Osteoblast (primary cell): ENCODE results near the gene CEP63. TPM values are rescaled to one million over a fixed set of nuclear protein-coding genes. Genes with fewer than 3 reads are reported as not detected.
A peak's percentile ranks its signal among the peaks of the same experiment; 100 is the strongest.

Experiments used
- DNase-seq: peaks from one replicate; pipeline ENCODE4 v3.0.0; 2011; ENCODE audit warnings: low spot score, mixed read lengths; ENCODE audit not compliant: insufficient read length; ENCODE audit errors: missing footprints
- H2AFZ ChIP-seq: 2 replicates; pipeline ENCODE4 v1.6.0; 2011; ENCODE audit warnings: mild to moderate bottlenecking, low read length
- H3K27ac ChIP-seq: 2 replicates; pipeline ENCODE4 v1.5.1; 2011; ENCODE audit warnings: mild to moderate bottlenecking, low read depth, low read length, moderate library complexity
- H3K27me3 ChIP-seq: 2 replicates; pipeline ENCODE4 v1.6.0; 2012; ENCODE audit warnings: mild to moderate bottlenecking, control low read depth, inconsistent platforms, low read length, moderate library complexity; ENCODE audit not compliant: insufficient read depth
- H3K36me3 ChIP-seq: 2 replicates; pipeline ENCODE4 v1.5.1; 2011; ENCODE audit warnings: mild to moderate bottlenecking, low read length, control low read depth, moderate library complexity; ENCODE audit not compliant: insufficient read depth
- H3K4me1 ChIP-seq: 2 replicates; pipeline ENCODE4 v1.5.1; 2011; ENCODE audit warnings: mild to moderate bottlenecking, low read length, control low read depth, moderate library complexity; ENCODE audit not compliant: insufficient read depth
- H3K4me2 ChIP-seq: 2 replicates; pipeline ENCODE4 v1.6.0; 2011; ENCODE audit warnings: mild to moderate bottlenecking, low read length; ENCODE audit not compliant: insufficient read depth
- H3K4me3 ChIP-seq: fragments of 200-600 bp; sonication (generic); 3 replicates; pipeline ENCODE4 v1.5.1; 2012; ENCODE audit warnings: mild to moderate bottlenecking, low read length, inconsistent platforms; ENCODE audit not compliant: insufficient read depth
- H3K79me2 ChIP-seq: 2 replicates; pipeline ENCODE4 v1.6.0; 2012; ENCODE audit warnings: mild to moderate bottlenecking, low read length, control low read depth, inconsistent platforms; ENCODE audit not compliant: insufficient read depth
- H3K9me3 ChIP-seq: 2 replicates; pipeline ENCODE4 v1.5.1; 2011; ENCODE audit warnings: low read depth, low read length, control low read depth
- H4K20me1 ChIP-seq: 2 replicates; pipeline ENCODE4 v1.6.0; 2012; ENCODE audit warnings: mild to moderate bottlenecking, low read length, control low read depth; ENCODE audit not compliant: insufficient read depth
- CTCF ChIP-seq: IDR thresholded peaks from 2 replicates; pipeline ENCODE4 v1.5.1; 2011; ENCODE audit warnings: mild to moderate bottlenecking, low read depth, low read length, moderate library complexity; ENCODE audit errors: extremely low read depth
- total RNA-seq: library from RNA; depleted of rRNA; stranded (reverse); fragments of >200 nt; gene quantifications from 2 replicates; pipeline ENCODE4 v1.2.3, GENCODE V29; 2012

The CEP63 gene
- total RNA-seq, 1 donor: 15.9 TPM

DNA sequence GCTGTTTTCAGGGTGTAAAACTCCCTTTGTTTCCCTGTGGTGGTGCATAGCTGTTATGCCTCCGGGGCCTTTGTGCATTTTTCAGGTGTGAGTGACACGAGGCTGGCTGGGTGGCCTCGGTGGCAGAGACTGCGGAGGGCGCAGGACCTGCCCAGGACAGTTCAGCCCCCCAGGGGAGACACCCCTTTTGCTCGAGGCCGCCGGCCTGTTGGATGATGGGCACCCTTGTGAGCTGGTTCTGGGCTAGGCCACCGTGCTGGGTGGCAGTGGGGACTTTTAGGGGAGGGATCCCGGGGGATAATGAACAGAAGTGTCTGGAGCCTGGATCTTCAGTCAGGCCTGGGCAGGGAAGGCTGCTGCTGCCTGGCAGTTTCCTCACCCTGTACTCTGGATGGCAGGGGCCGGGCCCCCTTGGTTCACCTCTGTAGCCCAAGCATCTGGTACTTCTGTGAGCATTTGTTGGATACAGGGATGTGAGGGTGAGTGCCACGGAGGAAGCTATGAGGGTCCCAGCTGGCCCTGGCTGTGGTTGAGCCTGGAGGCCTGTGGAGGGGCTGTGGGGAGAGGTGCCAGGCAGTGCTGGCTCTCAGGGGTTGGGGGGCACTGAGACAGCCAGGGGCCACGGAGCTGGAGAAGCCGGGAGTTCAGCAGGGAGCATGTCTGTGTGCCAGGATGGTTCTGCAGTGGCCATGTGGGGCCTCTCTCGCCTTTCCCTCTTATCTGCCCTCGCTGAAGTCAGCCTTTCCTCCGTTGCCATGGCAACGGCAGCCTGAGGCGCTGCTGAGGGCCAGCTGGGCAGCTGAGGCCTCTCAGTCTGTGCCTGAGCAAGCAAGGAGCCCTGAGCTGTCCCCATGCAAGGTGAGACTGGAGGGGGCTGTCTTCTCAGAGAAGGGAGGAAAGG, 115.9 kb downstream of the CEP63 start:
- no peak overlapping the region for H3K27ac ChIP-seq
- peaks cover under 1% of the 10 kb centered on the region for H3K27me3 ChIP-seq
- H3K36me3 ChIP-seq: no peaks in the 10 kb centered on the region
- peaks cover 4% of the 10 kb centered on the region for H3K4me1 ChIP-seq
- no peaks in the 10 kb centered on the region for H3K9me3 ChIP-seq
- H3K4me2 ChIP-seq: no peak overlapping the region
- H3K4me3 ChIP-seq: no peak overlapping the region
- H4K20me1 ChIP-seq: no peaks in the 10 kb centered on the region
- no peak overlapping the region for H2AFZ ChIP-seq
- no peak for TF ChIP-seq CTCF
- DNase-seq: peak; percentile 90
- no peaks in the 10 kb centered on the region for H3K79me2 ChIP-seq

DNA sequence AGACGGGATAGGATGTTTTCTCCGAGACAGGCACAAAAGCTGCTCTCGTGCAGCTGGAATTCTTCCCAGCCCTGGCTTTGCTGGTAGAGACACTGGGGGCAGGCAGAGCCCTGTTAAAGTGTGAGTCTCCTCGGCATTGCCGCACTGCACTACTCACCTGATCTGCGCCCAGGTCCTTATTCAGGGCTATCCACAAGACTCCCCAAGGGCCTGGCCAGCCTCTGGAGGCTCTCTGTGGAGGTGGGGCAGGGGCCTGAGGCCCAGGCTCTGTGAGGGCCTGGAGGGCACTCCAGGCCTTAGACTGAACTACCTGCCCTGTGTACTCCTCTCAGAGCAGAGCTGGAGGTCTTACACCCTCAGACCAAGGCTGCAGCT, 116.6 kb downstream of the CEP63 start:
- Histone ChIP-seq H3K79me2 (no peaks in the 10 kb centered on the region), H3K27me3 (no peaks in the 10 kb centered on the region), H4K20me1 (no peaks in the 10 kb centered on the region), H3K9me3 (no peaks in the 10 kb centered on the region), H3K4me1 (peaks cover 5% of the 10 kb centered on the region), H2AFZ (no peak overlapping the region), H3K27ac (no peak overlapping the region), H3K4me3 (no peak overlapping the region), H3K4me2 (no peak overlapping the region), H3K36me3 (no peaks in the 10 kb centered on the region)
- no peak for DNase-seq
- TF ChIP-seq CTCF: no peak

DNA sequence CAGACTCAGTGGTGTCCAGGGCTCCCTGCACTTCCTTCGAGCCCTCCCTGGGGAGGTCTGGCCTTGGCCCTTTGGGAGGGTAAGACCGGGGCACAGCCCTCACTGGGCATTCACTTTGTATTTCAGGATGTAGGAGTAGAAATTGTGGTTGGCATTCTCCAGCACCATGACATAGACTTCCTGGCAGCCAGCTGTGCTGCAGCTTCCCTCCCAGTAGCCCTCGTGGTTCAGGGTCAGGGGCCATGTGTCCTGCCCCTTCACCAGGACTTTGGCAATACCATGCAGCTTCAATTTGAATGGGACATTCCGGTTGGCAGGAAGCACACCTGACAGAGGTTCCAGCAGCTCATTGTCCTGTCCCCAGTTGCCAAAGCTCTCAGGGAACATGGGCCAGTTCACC, 117.6 kb downstream of the CEP63 start:
- no peaks in the 10 kb centered on the region for H4K20me1 ChIP-seq
- peaks cover 5% of the 10 kb centered on the region for H3K4me1 ChIP-seq
- DNase-seq: no peak
- H3K4me2 ChIP-seq: no peak overlapping the region
- no peaks in the 10 kb centered on the region for H3K79me2 ChIP-seq
- H3K36me3 ChIP-seq: no peaks in the 10 kb centered on the region
- H3K9me3 ChIP-seq: no peaks in the 10 kb centered on the region
- no peak overlapping the region for H3K27ac ChIP-seq
- TF ChIP-seq CTCF: no peak
- H2AFZ ChIP-seq: no peak overlapping the region
- H3K4me3 ChIP-seq: no peak overlapping the region
- H3K27me3 ChIP-seq: no peaks in the 10 kb centered on the region

DNA sequence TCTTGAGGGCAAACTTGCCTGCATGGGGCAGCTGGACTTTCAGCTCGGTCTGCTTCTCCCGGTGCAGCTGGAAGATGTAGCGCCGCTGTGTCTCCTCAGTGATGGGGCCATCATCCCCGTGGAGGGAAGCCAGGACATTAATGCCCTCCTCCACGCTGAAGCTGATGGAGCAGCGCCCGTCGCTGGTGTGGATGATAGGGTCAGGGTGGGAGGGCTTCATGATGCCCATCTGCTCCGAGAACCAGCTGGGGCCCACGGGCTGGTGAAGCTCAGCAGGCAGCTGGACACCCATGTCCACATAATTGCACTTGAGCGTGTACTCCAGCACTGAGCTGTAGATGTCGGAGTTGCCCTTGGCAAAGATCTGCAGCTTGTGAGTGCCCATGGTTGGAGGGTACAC, 118.1 kb downstream of the CEP63 start:
- Histone ChIP-seq H3K36me3 (no peaks in the 10 kb centered on the region), H2AFZ (no peak overlapping the region), H4K20me1 (no peaks in the 10 kb centered on the region), H3K9me3 (no peaks in the 10 kb centered on the region), H3K27ac (no peak overlapping the region), H3K4me1 (peaks cover 5% of the 10 kb centered on the region), H3K79me2 (no peaks in the 10 kb centered on the region), H3K4me2 (no peak overlapping the region), H3K27me3 (no peaks in the 10 kb centered on the region), H3K4me3 (no peak overlapping the region)
- no peak for DNase-seq
- no peak for TF ChIP-seq CTCF
